ENCODE measurements around the gene ARPC4. TPM values are rescaled to one million over a fixed set of nuclear protein-coding genes. Genes with fewer than 3 reads are reported as not detected.

Gene ARPC4
- total RNA-seq, result 379 and 401 TPM in 2 replicates

DNA sequence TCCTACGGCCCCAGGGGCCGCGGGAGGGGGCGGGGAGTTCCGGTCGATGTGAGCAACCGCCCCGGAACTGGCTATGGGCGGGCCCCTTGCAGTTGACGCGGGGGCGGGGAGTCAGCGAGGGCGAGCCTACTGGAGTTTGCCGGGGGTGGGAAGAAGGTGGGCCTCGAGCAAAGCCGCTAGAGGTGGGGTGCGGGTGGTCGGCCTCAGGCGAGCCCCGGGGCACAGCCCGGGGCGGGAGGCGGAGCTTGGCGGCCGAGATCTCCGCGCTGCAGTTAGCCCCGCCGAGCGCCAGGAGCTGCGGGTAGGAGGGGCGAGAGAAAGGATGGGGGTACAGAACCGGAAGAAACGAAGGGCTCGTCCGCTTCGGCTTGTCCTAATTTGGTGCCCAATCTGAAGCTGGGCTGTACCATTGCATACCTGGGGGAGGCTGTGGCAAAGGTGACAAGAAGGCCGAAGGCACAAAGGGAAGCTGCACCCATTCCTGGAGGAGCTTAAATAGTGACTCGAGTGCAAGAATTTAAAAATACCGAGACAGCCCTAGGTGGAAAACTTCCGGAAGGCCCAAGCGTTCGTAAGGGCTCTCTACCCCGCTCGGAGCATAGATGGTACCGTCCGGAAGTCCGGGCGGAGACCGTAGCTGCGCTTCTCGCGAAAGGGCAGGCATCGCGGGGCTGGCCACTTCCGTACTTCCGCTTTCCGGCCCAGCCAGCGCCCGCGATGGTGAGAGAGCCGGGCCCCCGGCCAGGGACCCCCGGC, at the start of gene ARPC4, which contains the start of gene TADA3:
Gene ARPC4, plus strand, starts transcription at position 678 of the 756 bp plus-strand sequence. Its CDS starts 40 bp downstream, at position 718.
Gene TADA3, minus strand, starts transcription at position 69 of the 756 bp plus-strand sequence. CDS start 1,007 bp downstream, outside the sequence.

DNA sequence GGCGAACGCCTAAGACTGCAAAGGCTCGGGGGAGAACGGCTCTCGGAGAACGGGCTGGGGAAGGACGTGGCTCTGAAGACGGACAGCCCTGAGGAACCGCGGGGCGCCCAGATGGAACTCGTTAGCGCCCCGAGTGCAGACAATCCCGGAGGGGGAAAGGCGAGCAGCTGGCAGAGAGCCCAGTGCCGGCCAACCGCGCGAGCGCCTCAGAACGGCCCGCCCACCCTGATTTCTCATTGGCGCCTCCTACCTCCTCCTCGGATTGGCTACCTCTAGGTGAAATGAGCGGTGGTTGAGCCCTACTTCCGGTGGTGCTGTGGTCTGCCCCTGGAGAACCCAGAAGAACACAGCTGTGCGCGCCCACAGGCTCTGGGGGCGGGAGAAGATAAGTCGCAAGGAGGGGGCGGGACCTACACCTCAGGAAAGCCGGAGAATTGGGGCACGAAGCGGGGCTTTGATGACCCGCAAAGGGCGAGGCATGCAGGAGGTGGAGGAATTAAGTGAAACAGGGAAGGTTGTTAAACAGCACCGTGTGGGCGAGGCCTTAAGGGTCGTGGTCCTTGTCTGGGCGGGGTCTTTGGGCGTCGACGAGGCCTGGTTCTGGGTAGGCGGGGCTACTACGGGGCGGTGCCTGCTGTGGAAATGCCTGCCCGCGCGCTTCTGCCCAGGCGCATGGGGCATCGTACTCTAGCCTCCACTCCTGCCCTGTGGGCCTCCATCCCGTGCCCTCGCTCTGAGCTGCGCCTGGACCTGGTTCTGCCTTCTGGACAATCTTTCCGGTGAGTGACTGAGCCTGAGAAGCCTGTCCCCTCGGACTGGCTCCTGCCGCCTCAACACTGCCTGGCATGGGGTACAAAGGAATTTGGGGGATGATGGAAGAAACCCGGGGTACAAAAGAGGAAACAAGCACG, 43.0 kb upstream of the ARPC4 start, which contains the start of gene OGG1:
Gene OGG1, plus strand, starts transcription at position 308 of the 911 bp plus-strand sequence. Its CDS starts 335 bp downstream, at position 643.

DNA sequence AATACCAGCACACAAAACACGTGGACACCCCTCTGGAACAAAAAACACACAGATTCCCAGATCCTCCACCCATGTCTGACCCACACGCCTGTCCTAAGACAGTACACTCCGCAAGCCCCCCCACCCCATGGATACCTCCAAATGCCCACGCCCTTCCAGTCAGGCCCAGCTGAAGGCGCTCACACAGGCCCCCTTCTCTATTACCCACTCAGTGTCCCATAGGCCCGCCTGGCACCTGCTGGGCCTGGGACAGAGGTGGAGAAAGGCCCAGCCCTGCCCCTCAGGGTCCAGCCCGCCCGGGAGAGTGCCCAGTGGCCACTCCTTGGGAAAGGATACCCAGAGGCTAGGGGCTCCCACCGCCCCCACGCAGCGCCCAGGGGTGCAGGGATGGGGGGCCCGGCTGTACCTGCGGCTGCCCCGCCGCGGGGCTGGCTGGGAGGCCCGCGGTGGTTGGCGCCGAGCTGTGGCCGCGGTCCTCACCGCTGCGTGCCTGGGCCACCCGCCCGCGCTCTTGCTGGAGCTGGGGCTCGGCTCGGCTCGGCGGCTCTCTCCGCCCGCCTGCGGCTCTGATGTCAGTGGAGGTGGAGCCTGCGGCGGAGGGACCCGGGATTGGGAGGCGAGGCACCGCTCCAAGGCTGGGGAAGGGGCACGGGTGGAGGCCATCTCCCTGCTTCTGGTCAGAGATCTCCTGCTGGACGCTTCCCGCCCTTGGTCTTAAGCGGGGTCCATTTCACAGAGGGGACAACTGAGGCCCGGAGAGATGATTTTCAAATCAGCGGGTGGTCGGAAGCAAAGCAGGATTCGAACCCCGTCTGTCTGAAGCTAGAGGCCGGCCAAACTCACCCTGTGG, 23.2 kb upstream of the ARPC4 start, which contains the start of gene CAMK1:
Gene CAMK1, minus strand, starts transcription at position 522 of the 850 bp plus-strand sequence. CDS start 2,198 bp downstream, outside the sequence.

GRCh38 chr3:9809615-9810432, 16.9 kb downstream of the ARPC4 start, which contains the start of gene TTLL3:
Gene TTLL3, plus strand, starts transcription at chr3:9810262. Its CDS starts 400 bp downstream, at chr3:9810662.

DNA sequence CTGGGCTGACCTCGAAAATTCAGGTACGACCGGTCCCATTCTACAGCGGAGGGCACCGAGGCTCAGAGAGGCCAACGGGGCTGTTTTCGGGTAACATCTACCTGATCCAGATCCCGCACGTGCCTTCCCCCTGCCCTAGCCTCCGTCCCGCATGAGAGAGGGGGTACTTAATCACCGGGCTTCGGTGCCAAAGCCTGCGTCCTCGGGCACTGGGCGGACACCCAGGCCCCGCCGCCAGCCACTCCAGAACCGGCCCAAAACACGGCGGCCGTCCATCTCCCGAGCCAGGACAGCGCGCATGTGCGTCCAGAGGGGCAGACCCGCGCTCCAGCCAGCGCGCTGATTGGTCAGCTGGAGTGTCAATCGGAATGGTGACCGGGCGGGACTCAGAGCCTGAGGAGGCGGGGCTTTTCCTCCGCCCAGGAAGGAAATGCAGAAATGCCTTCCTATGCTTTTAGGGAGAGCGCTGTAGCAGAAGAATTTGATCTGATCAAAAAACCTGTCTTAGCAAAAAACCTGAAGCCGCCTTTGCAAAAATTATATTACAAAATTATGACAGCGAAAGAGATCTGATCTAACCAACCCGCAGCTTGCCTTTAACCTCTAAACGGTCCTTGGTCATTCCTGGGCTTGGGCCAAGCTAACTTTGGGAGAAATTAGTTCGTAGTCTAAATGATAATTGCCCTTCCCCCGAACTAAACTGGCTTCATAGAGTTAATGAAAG, 51.0 kb downstream of the ARPC4 start, which contains the start of gene RPUSD3:
Gene RPUSD3, minus strand, starts transcription at position 294 of the 724 bp plus-strand sequence. Its CDS starts 18 bp downstream, at position 276.

Other genes starting within 250 kb of the ARPC4 start
- gene LHFPL4, start 239.3 kb upstream of the ARPC4 start, total RNA-seq, result not detected in 2 replicates
- 60.0 and 61.4 TPM in 2 replicates for gene MTMR14, start 143.6 kb upstream of the ARPC4 start, total RNA-seq
- not detected in 2 replicates for gene CPNE9, start 89.2 kb upstream of the ARPC4 start, total RNA-seq
- 16.9 and 19.8 TPM in 2 replicates for gene BRPF1, start 61.3 kb upstream of the ARPC4 start, total RNA-seq
- gene OGG1, start 43.1 kb upstream of the ARPC4 start, total RNA-seq, result 16.9 and 19.3 TPM in 2 replicates
- 39.6 and 59.9 TPM in 2 replicates for gene CAMK1, start 23.1 kb upstream of the ARPC4 start, total RNA-seq
- 32.7 and 36.7 TPM in 2 replicates for gene TADA3, start 609 bp upstream of the ARPC4 start, total RNA-seq
- 5.8 and 8.7 TPM in 2 replicates for gene TTLL3, start 17.2 kb downstream of the ARPC4 start, total RNA-seq
- gene RPUSD3, start 50.9 kb downstream of the ARPC4 start, total RNA-seq, result 39.6 and 57.4 TPM in 2 replicates
- gene CIDEC, start 87.2 kb downstream of the ARPC4 start, total RNA-seq, result not detected in 2 replicates
- 40.1 and 43.2 TPM in 2 replicates for gene JAGN1, start 97.5 kb downstream of the ARPC4 start, total RNA-seq
- gene IL17RE, start 109.8 kb downstream of the ARPC4 start, total RNA-seq, result 0.32 TPM in 1 of 2 replicates, not detected in the other
- 21.7 and 23.1 TPM in 2 replicates for gene IL17RC, start 124.0 kb downstream of the ARPC4 start, total RNA-seq
- 27.6 and 39.4 TPM in 2 replicates for gene CRELD1, start 140.8 kb downstream of the ARPC4 start, total RNA-seq
- gene PRRT3, start 159.3 kb downstream of the ARPC4 start, total RNA-seq, result 0.97 and 1.1 TPM in 2 replicates
- gene EMC3, start 193.8 kb downstream of the ARPC4 start, total RNA-seq, result 39.0 and 63.1 TPM in 2 replicates
- gene FANCD2, start 233.4 kb downstream of the ARPC4 start, total RNA-seq, result 18.5 and 22.2 TPM in 2 replicates

Data from epithelial cell of umbilical artery (primary cell).